Endothelial cell of umbilical vein (primary cell): ENCODE measurements around the gene RRM1. TPM values are rescaled to one million over a fixed set of nuclear protein-coding genes. Genes with fewer than 3 reads are reported as not detected.

Source experiments
- BruUV-seq: library from RNA; stranded (reverse); fragments of 400-500 nt; replicated peaks from 2 replicates; lab custom pipeline; 2021; lab: Mats Ljungman, UMichigan
- CTCF ChIA-PET: fragments of 300-600, 350-600 bp; sonication (Branson Sonifier 250); formaldehyde crosslinking; loops from one replicate; lab custom pipeline; 2021; ENCODE audit warnings: antibody characterized with exemption, inconsistent platforms; lab: Charles Lee
- POLR2A ChIA-PET: fragments of 300-600, 350-600 bp; sonication (Branson Sonifier 250); formaldehyde crosslinking; loops from one replicate; lab custom pipeline; 2021; ENCODE audit warnings: antibody characterized with exemption, inconsistent platforms; lab: Charles Lee
- DNase-seq: peaks from one replicate; pipeline ENCODE4 v3.0.0-alpha.2; 2011; ENCODE audit warnings: low read depth, low spot score
- FAIRE-seq: peaks from 2 replicates; lab custom pipeline; 2011; peaks lifted over from hg19 to GRCh38; lab: Jason Lieb, UNC
- H2AFZ ChIP-seq: 2 replicates; pipeline ENCODE4 v1.6.0; 2012; ENCODE audit warnings: low read depth, low read length, control low read depth, inconsistent platforms
- H3K27ac ChIP-seq: 2 replicates; pipeline ENCODE4 v1.5.1; 2011; ENCODE audit warnings: low read depth, mild to moderate bottlenecking, control low read depth, low read length, moderate library complexity; ENCODE audit not compliant: insufficient read depth
- H3K27me3 ChIP-seq, 2 experiments: 2 replicates each; pipeline versions ENCODE4 v1.6.0 to v1.6.1; 2011; ENCODE audit warnings: low read length in 2 of 2, mixed read lengths in 1 of 2; ENCODE audit not compliant: control insufficient read depth in 2 of 2, insufficient read depth in 2 of 2
- H3K36me3 ChIP-seq, 2 experiments: 2 replicates in 1 of 2; 3 replicates in 1 of 2; pipeline ENCODE4 v1.5.1; 2011; ENCODE audit warnings: low read length in 2 of 2, mild to moderate bottlenecking in 1 of 2, moderate library complexity in 1 of 2; ENCODE audit not compliant: control insufficient read depth in 2 of 2, insufficient read depth in 2 of 2; ENCODE audit errors: extremely low read depth in 1 of 2
- H3K4me1 ChIP-seq: 3 replicates; pipeline ENCODE4 v1.5.1; 2011; ENCODE audit warnings: mild to moderate bottlenecking, low read length; ENCODE audit not compliant: control insufficient read depth, insufficient read depth; ENCODE audit errors: extremely low read depth
- H3K4me2 ChIP-seq: 2 replicates; pipeline ENCODE4 v1.6.1; 2011; ENCODE audit warnings: low read length, control low read depth, mixed read lengths; ENCODE audit not compliant: insufficient read depth
- H3K4me3 ChIP-seq, 3 experiments: fragments of 200-600 bp in 1 of 3; sonication (generic), shearing (Covaris generic) in 1 of 3; replicated peaks in 1 of 3; 2 replicates each; pipeline ENCODE4 v1.5.1; 2011 to 2016; ENCODE audit warnings: control low read depth in 3 of 3, low read length in 3 of 3, mild to moderate bottlenecking in 2 of 3, inconsistent platforms in 1 of 3, low read depth in 1 of 3, moderate library complexity in 1 of 3; ENCODE audit not compliant: insufficient read depth in 1 of 3
- H3K79me2 ChIP-seq: 2 replicates; pipeline ENCODE4 v1.6.0; 2012; ENCODE audit warnings: low read length, inconsistent platforms; ENCODE audit not compliant: control insufficient read depth, insufficient read depth
- H3K9ac ChIP-seq: replicated peaks from 2 replicates; pipeline ENCODE3; 2011; ENCODE audit warnings: low read length, control low read depth; ENCODE audit not compliant: insufficient read depth; ENCODE audit errors: extremely low read depth
- H3K9me1 ChIP-seq: replicated peaks from 3 replicates; pipeline ENCODE4 v1.6.0; 2011; ENCODE audit warnings: mild to moderate bottlenecking, low read length; ENCODE audit not compliant: control insufficient read depth, insufficient read depth; ENCODE audit errors: extremely low read depth
- H3K9me3 ChIP-seq: replicated peaks from 2 replicates; pipeline ENCODE4 v1.5.1; 2012; ENCODE audit warnings: low read length, inconsistent platforms; ENCODE audit not compliant: control insufficient read depth, insufficient read depth
- H4K20me1 ChIP-seq: replicated peaks from 2 replicates; pipeline ENCODE3; 2011; ENCODE audit warnings: mild to moderate bottlenecking, low read length; ENCODE audit not compliant: control insufficient read depth, insufficient read depth; ENCODE audit errors: extremely low read depth
- EZH2 ChIP-seq: IDR thresholded peaks from 2 replicates; pipeline ENCODE4 v1.6.1; 2012; ENCODE audit warnings: borderline replicate concordance, low read depth, mild to moderate bottlenecking, moderate library complexity, low read length, inconsistent platforms; ENCODE audit not compliant: severe bottlenecking
- FOS ChIP-seq: IDR thresholded peaks from 2 replicates; pipeline ENCODE4 v1.6.1; 2011; ENCODE audit warnings: mild to moderate bottlenecking, low read length, moderate library complexity, borderline replicate concordance; ENCODE audit not compliant: insufficient read depth
- GATA2 ChIP-seq: IDR thresholded peaks from 2 replicates; pipeline ENCODE4 v1.7.0; 2011; ENCODE audit warnings: low read depth, mild to moderate bottlenecking, moderate library complexity, mixed read lengths, low read length; ENCODE audit not compliant: insufficient read length, insufficient read depth
- JUN ChIP-seq: IDR thresholded peaks from 2 replicates; pipeline ENCODE4 v1.6.1; 2011; ENCODE audit warnings: borderline replicate concordance, low read depth; ENCODE audit not compliant: insufficient read length, insufficient read depth
- MAX ChIP-seq: IDR thresholded peaks from 2 replicates; pipeline ENCODE4 v1.6.1; 2011; ENCODE audit not compliant: insufficient read depth, insufficient read length
- MYC ChIP-seq: IDR thresholded peaks from one replicate; pipeline ENCODE4 v1.6.1; 2011; ENCODE audit warnings: mild to moderate bottlenecking, low read depth, low read length
- POLR2A ChIP-seq: IDR thresholded peaks from 2 replicates; pipeline ENCODE4 v1.6.1; 2012; ENCODE audit warnings: low read depth, mild to moderate bottlenecking, control low read depth, low read length
- POLR2AphosphoS5 ChIP-seq: IDR thresholded peaks from 2 replicates; pipeline ENCODE4 v1.6.1; 2012; ENCODE audit warnings: low read depth, mild to moderate bottlenecking, control low read depth, low read length, moderate library complexity; ENCODE audit not compliant: insufficient read depth
- dilution Hi-C: fragments of 300-500 bp; cut with MboI; formaldehyde crosslinking; loops from one replicate; pipeline ENCODE4 v1.15.0; 2019; ENCODE audit warnings: low sequenced_read_pairs; ENCODE audit not compliant: extremely low pct_ligation_motif_present
- intact Hi-C: fragments of 100-400 bp; cut with micrococcal nuclease; formaldehyde crosslinking; loops from one replicate; pipeline ENCODE4 v1.10.0; 2022
- polyA plus RNA-seq, 4 experiments: library from polyadenylated mRNA; depleted of rRNA in 3 of 4; stranded (reverse) in 3 of 4; unstranded in 1 of 4; fragments of >200 nt; gene quantifications; 2 replicates each; pipeline versions ENCODE4 v1.2.1 to v1.2.3, GENCODE V29; 2011 to 2012; ENCODE audit warnings: missing spikeins in 1 of 4
- total RNA-seq: library from RNA; stranded (reverse); gene quantifications from 2 replicates; pipeline ENCODE4 v1.2.3, GENCODE V29; 2021
- TF ChIP-seq, protein P1 (sequence below), 2 donors: IDR thresholded peaks; 1 replicate in 1 of 2; 2 replicates in 1 of 2; pipeline ENCODE4 v1.5.1; 2011; ENCODE audit warnings: low read length in 2 of 2, mild to moderate bottlenecking in 2 of 2, moderate library complexity in 2 of 2, control low read depth in 1 of 2, inconsistent platforms in 1 of 2, low read depth in 1 of 2; ENCODE audit not compliant: insufficient read depth in 1 of 2; ENCODE audit errors: extremely low read depth in 1 of 2

The RRM1 gene
- total and polyA plus RNA-seq, 2 donors (not counting 3 experiments of a cell fraction or from before 2014, with no cell fraction given): 55.3 to 112 TPM

- Histone ChIP-seq H3K9me1 (no peaks in the 10 kb centered on the region), H3K27ac (no peak overlapping the region), H2AFZ (no peak overlapping the region), H3K9me3 (no peaks in the 10 kb centered on the region), H3K4me1 (no peaks in the 10 kb centered on the region), H4K20me1 (no peaks in the 10 kb centered on the region), H3K36me3 (peaks cover 0 to 36% of the 10 kb centered on the region in 2 experiments), H3K9ac (no peak overlapping the region), H3K27me3 (no peaks in the 10 kb centered on the region), H3K4me3 (no peak overlapping the region), H3K79me2 (no peaks in the 10 kb centered on the region), H3K4me2 (no peak overlapping the region)
- intact Hi-C loops (no loop called here), dilution Hi-C loops (no loop called here)
- no peak for TF ChIP-seq POLR2A
- DNase-seq (no peak), FAIRE-seq (no peak)
- ChIA-PET POLR2A (no interaction called here), CTCF (no interaction called here)
- BruUV-seq: no TSS peak
Observed at GRCh38 chr11:4123218-4123617, 28.6 kb downstream of the RRM1 start.

- Histone ChIP-seq H3K27ac (no peak overlapping the region), H3K9ac (no peak overlapping the region), H3K9me1 (no peaks in the 10 kb centered on the region), H4K20me1 (no peaks in the 10 kb centered on the region), H3K4me1 (no peaks in the 10 kb centered on the region), H3K27me3 (no peaks in the 10 kb centered on the region), H2AFZ (no peak overlapping the region), H3K36me3 (peaks cover 0 to 32% of the 10 kb centered on the region in 2 experiments), H3K9me3 (no peaks in the 10 kb centered on the region), H3K4me2 (no peak overlapping the region), H3K4me3 (no peak overlapping the region), H3K79me2 (no peaks in the 10 kb centered on the region)
- intact Hi-C loops: no loop called here
- DNase-seq: no peak
- CTCF ChIA-PET: no interaction called here
- POLR2A ChIA-PET: no interaction called here
- FAIRE-seq: no peak
- TF ChIP-seq POLR2A: no peak
- TF ChIP-seq EZH2: no peak
- TF ChIP-seq MAX: no peak
- no peak for TF ChIP-seq JUN
- TF ChIP-seq POLR2AphosphoS5: no peak
- TF ChIP-seq, protein P1, sequence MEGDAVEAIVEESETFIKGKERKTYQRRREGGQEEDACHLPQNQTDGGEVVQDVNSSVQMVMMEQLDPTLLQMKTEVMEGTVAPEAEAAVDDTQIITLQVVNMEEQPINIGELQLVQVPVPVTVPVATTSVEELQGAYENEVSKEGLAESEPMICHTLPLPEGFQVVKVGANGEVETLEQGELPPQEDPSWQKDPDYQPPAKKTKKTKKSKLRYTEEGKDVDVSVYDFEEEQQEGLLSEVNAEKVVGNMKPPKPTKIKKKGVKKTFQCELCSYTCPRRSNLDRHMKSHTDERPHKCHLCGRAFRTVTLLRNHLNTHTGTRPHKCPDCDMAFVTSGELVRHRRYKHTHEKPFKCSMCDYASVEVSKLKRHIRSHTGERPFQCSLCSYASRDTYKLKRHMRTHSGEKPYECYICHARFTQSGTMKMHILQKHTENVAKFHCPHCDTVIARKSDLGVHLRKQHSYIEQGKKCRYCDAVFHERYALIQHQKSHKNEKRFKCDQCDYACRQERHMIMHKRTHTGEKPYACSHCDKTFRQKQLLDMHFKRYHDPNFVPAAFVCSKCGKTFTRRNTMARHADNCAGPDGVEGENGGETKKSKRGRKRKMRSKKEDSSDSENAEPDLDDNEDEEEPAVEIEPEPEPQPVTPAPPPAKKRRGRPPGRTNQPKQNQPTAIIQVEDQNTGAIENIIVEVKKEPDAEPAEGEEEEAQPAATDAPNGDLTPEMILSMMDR (IDR thresholded peaks at IDR 0.05; ENCODE audit: extremely low read depth in 1 of 2, insufficient read depth in 1 of 2, low read depth in 1 of 2, low read length in 2 of 2): no peak
- no peak for TF ChIP-seq GATA2
- TF ChIP-seq MYC: no peak
- no peak for TF ChIP-seq FOS
- no TSS peak for BruUV-seq
- dilution Hi-C loops: no loop called here
Observed at GRCh38 chr11:4125141-4125540, 30.5 kb downstream of the RRM1 start.
